Pancreas (tissue), 10 donors: ENCODE measurements around the gene UBAC1. TPM values are rescaled to one million over a fixed set of nuclear protein-coding genes. Genes with fewer than 3 reads are reported as not detected.

Experiments
- ATAC-seq, 4 donors: fragments of 200-7000 bp; cut with Tn5 transposase; one replicate each; pipeline versions ENCODE4 v1.8.0 to v1.9.1; 2020; ENCODE audit warnings: mild to moderate bottlenecking in 4 of 4, moderate library complexity in 4 of 4
- DNase-seq, 6 donors: peaks; one replicate each; pipeline ENCODE4 v3.0.0-alpha.2; 2020
- FAIRE-seq: peaks from 2 replicates; lab custom pipeline; 2012; peaks lifted over from hg19 to GRCh38; lab: Jason Lieb, UNC
- H3K27ac ChIP-seq, 4 donors: fragments of 200-600 bp; sonication (generic); 1 replicate in 3 of 4; 2 replicates in 1 of 4; pipeline versions ENCODE4 v1.5.0 to v1.8.0; 2020
- H3K27me3 ChIP-seq, 4 donors: fragments of 200-600 bp; one replicate each; pipeline ENCODE4 v1.8.0; 2021
- H3K36me3 ChIP-seq, 3 donors: fragments of 200-600 bp; sonication (generic) in 1 of 3; one replicate each; pipeline versions ENCODE4 v1.5.0 to v1.8.0; 2020 to 2021
- H3K4me1 ChIP-seq, 3 donors: fragments of 200-600 bp; one replicate each; pipeline ENCODE4 v1.8.0; 2021
- H3K4me3 ChIP-seq, 4 donors: fragments of 200-600 bp; sonication (generic) in 2 of 4; one replicate each; pipeline versions ENCODE4 v1.5.0 to v1.8.0; 2020 to 2021
- H3K9me3 ChIP-seq, 4 donors: fragments of 200-600 bp; one replicate each; pipeline ENCODE4 v1.8.0; 2021
- CTCF ChIP-seq, 4 donors: fragments of 200-600 bp; sonication (generic) in 3 of 4; IDR thresholded peaks; one replicate each; pipeline versions ENCODE4 v1.5.0 to v1.8.0; 2021; ENCODE audit warnings: antibody characterized with exemption in 4 of 4
- WGBS, 2 donors: extraction: QIAGEN DNeasy Blood & Tissue Kit; methylation state at CpG; one replicate each; pipeline ENCODE4 v1.1.7; 2013; 5-methylcytosine and 5-hydroxymethylcytosine counted together
- intact Hi-C, 3 donors: fragments of 100-400 bp; cut with DNase I; formaldehyde crosslinking; loops; one replicate each; pipeline versions ENCODE4 v1.11.1 to v1.14.2; 2022
- polyA plus RNA-seq, 2 donors: library from polyadenylated mRNA; stranded (reverse); fragments of 200-250 nt; gene quantifications; one replicate each; pipeline ENCODE4 v1.2.3, GENCODE V29; 2013
- total RNA-seq, 6 donors: library from RNA; stranded (reverse); fragmentation: NEBNext Ultra II Directional in 4 of 6; extraction: Animal tissue kit (Norgen Biotek cat#: 25700) in 4 of 6; gene quantifications; one replicate each; pipeline versions ENCODE4 v1.2.1 to v1.2.4, GENCODE V29; 2021 to 2023
- donor health status: healthy with polysubstance abuse.
- donor health status: DM: no; HTN: no; CAD: no; lungs with moderate emphysema.
- donor health status: DM: no; HTN: no; CAD: no.
- donor health status: control.
- donor health status: control.
- donor health status: Bipolar disorder and iron deficiency.
- donor health status: DM: yes; HTN: yes; CAD: no.
- donor health status: DM: no; HTN: no; CAD: no.
- donor health status: DM: no; HTN: no; CAD: no.
- donor health status: DM: yes; HTN: yes; CAD: no.

Gene UBAC1
- total and polyA plus RNA-seq, 8 donors: 9.8 to 33.7 (median 14.4) TPM

GRCh38 chr9:135958485-135958884, 2.7 kb downstream of the UBAC1 start:
- TF ChIP-seq CTCF (IDR thresholded peaks at IDR 0.05): no peak
- no peak overlapping the region for H3K27ac ChIP-seq
- DNase-seq (no peak), FAIRE-seq (no peak), ATAC-seq (no peak)
- H3K9me3 ChIP-seq: no peaks in the 10 kb centered on the region
- H3K4me1 ChIP-seq: peaks cover 0 to 9% (median 0%) of the 10 kb centered on the region in 3 donors
- WGBS, 2 donors: 88 to 96% methylated on average over 12 of the region's 12 CpGs
- no peaks in the 10 kb centered on the region for H3K27me3 ChIP-seq
- H3K4me3 ChIP-seq: no peak overlapping the region
- no peaks in the 10 kb centered on the region for H3K36me3 ChIP-seq
- intact Hi-C loops: no loop called here

GRCh38 chr9:135957431-135957830, 3.7 kb downstream of the UBAC1 start:
- WGBS, 2 donors: 87 to 90% methylated on average over 9 of the region's 9 CpGs

GRCh38 chr9:135956802-135957174, 4.4 kb downstream of the UBAC1 start:
- H3K27ac ChIP-seq: no peak overlapping the region
- intact Hi-C loops: no loop called here
- no peak overlapping the region for H3K4me3 ChIP-seq
- no peak for FAIRE-seq
- H3K36me3 ChIP-seq: peaks cover 0 to 15% (median 7%) of the 10 kb centered on the region in 3 donors
- peaks cover 0 to 9% (median 0%) of the 10 kb centered on the region in 3 donors for H3K4me1 ChIP-seq
- no peak for DNase-seq
- H3K9me3 ChIP-seq: no peaks in the 10 kb centered on the region
- no peak for TF ChIP-seq CTCF (IDR thresholded peaks at IDR 0.05)
- H3K27me3 ChIP-seq: no peaks in the 10 kb centered on the region
- no peak for ATAC-seq
- 89 to 92% methylated on average over 8 of the region's 8 CpGs for WGBS, 2 donors

More at GRCh38 chr9:135957431-135957830, 3.7 kb downstream of the UBAC1 start:
- TF ChIP-seq CTCF (IDR thresholded peaks at IDR 0.05): no peak
- no peak for DNase-seq
- Histone ChIP-seq H3K36me3 (peaks cover 0 to 9% (median 3%) of the 10 kb centered on the region in 3 donors), H3K4me3 (no peak overlapping the region), H3K27ac (no peak overlapping the region), H3K9me3 (no peaks in the 10 kb centered on the region), H3K4me1 (peaks cover 0 to 9% (median 0%) of the 10 kb centered on the region in 3 donors), H3K27me3 (no peaks in the 10 kb centered on the region)
- FAIRE-seq: no peak
- intact Hi-C loops: no loop called here
- ATAC-seq: no peak

- FAIRE-seq (no peak), DNase-seq (no peak), ATAC-seq (no peak)
- H3K9me3 ChIP-seq: no peaks in the 10 kb centered on the region
- H3K4me1 ChIP-seq: peaks cover 0 to 9% (median 0%) of the 10 kb centered on the region in 3 donors
- 87 to 90% methylated on average over 32 of the region's 32 CpGs for WGBS, 2 donors
- H3K27me3 ChIP-seq: no peaks in the 10 kb centered on the region
- no peak overlapping the region for H3K27ac ChIP-seq
- intact Hi-C loops: no loop called here
- no peak overlapping the region for H3K4me3 ChIP-seq
- H3K36me3 ChIP-seq: peaks cover 0 to 16% (median 7%) of the 10 kb centered on the region in 3 donors
- no peak for TF ChIP-seq CTCF (IDR thresholded peaks at IDR 0.05)
Observed at GRCh38 chr9:135955934-135956801, 5.0 kb downstream of the UBAC1 start.
